SH-SY5Y (cell line): Measurements from ENCODE around the gene E2F3.

Experiments used
- GATA2 ChIP-seq: IDR thresholded peaks from 2 replicates; pipeline ENCODE4 v1.6.1; 2011; ENCODE audit warnings: mild to moderate bottlenecking, low read depth, low read length
- GATA3 ChIP-seq: IDR thresholded peaks from 2 replicates; pipeline ENCODE4 v1.6.1; 2011; ENCODE audit warnings: low read depth, mild to moderate bottlenecking, low read length, moderate library complexity

- TF ChIP-seq GATA2 (no peak), GATA3 (no peak)
These were observed 15.5 kb upstream of the E2F3 start for GRCh38 chr6:20386218-20386617.
